Skeletal muscle satellite cell (primary cell): ENCODE measurements around the gene SORCS2.

Experiments
- H3K27me3 ChIP-seq: 2 replicates; pipeline ENCODE4 v1.7.0; 2013; ENCODE audit warnings: low read length; ENCODE audit not compliant: control insufficient read depth, insufficient read depth
- H3K36me3 ChIP-seq: 2 replicates; pipeline ENCODE4 v1.7.0; 2013; ENCODE audit warnings: mild to moderate bottlenecking, control low read depth, low read length; ENCODE audit not compliant: insufficient read depth
- H3K4me1 ChIP-seq: 2 replicates; pipeline ENCODE4 v1.7.0; 2013; ENCODE audit warnings: low read length; ENCODE audit not compliant: control insufficient read depth, insufficient read depth
- H3K4me2 ChIP-seq: 2 replicates; pipeline ENCODE4 v1.7.0; 2013; ENCODE audit warnings: mild to moderate bottlenecking, low read length
- H3K4me3 ChIP-seq: 2 replicates; pipeline ENCODE4 v1.7.0; 2013; ENCODE audit warnings: low read length
- H3K9ac ChIP-seq: 2 replicates; pipeline ENCODE4 v1.7.0; 2013; ENCODE audit warnings: mild to moderate bottlenecking, low read depth, low read length, moderate library complexity
- H3K9me3 ChIP-seq: replicated peaks from 2 replicates; pipeline ENCODE4 v1.7.0; 2013; ENCODE audit warnings: mild to moderate bottlenecking, control low read depth, low read length

SORCS2 gene

GRCh38 chr4:7546152-7546808 is 353.9 kb downstream of the SORCS2 start:
- H3K27me3 ChIP-seq = no peaks in the 10 kb centered on the region
- H3K9ac ChIP-seq = no peak overlapping the region
- no peaks in the 10 kb centered on the region for H3K9me3 ChIP-seq
- no peaks in the 10 kb centered on the region for H3K36me3 ChIP-seq
- H3K4me3 ChIP-seq = no peak overlapping the region
- H3K4me1 ChIP-seq = no peaks in the 10 kb centered on the region
- no peak overlapping the region for H3K4me2 ChIP-seq

- Histone ChIP-seq H3K36me3 (no peaks in the 10 kb centered on the region), H3K4me2 (no peak overlapping the region), H3K9ac (no peak overlapping the region), H3K9me3 (no peaks in the 10 kb centered on the region), H3K4me3 (no peak overlapping the region), H3K4me1 (no peaks in the 10 kb centered on the region), H3K27me3 (no peaks in the 10 kb centered on the region)
These were observed 354.6 kb downstream of the SORCS2 start for GRCh38 chr4:7546809-7547367.

GRCh38 chr4:7547368-7548040 is 355.2 kb downstream of the SORCS2 start:
- H3K36me3 ChIP-seq = no peaks in the 10 kb centered on the region
- H3K9me3 ChIP-seq = peaks cover 2% of the 10 kb centered on the region
- H3K4me1 ChIP-seq = no peaks in the 10 kb centered on the region
- H3K9ac ChIP-seq = no peak overlapping the region
- H3K4me3 ChIP-seq = no peak overlapping the region
- no peaks in the 10 kb centered on the region for H3K27me3 ChIP-seq
- no peak overlapping the region for H3K4me2 ChIP-seq

GRCh38 chr4:7549866-7550265 is 357.5 kb downstream of the SORCS2 start:
- Histone ChIP-seq H3K9me3 (peaks cover 17% of the 10 kb centered on the region), H3K4me2 (no peak overlapping the region), H3K36me3 (no peaks in the 10 kb centered on the region), H3K27me3 (no peaks in the 10 kb centered on the region), H3K9ac (no peak overlapping the region), H3K4me3 (no peak overlapping the region), H3K4me1 (no peaks in the 10 kb centered on the region)

DNA sequence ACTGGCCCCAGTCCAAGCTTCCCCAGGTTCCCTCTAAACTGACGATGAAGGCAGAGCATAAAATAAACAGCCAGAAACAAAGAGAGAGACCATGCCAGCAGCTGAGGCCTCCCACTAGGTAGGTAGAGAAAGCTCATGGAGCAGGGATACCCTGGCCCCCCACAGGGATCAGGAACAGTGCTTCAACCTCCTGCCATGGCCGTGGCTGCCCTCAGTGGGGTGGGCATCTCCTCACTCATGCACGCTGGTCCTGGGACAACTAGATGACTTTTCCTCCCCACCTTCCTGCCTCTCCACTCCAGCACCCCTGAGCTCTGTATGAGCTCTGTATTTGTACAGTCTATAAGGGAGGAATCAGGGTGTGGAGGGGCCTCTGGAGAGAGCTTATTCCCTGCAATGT is 360.1 kb downstream of the SORCS2 start:
- peaks cover 17% of the 10 kb centered on the region for H3K9me3 ChIP-seq
- no peaks in the 10 kb centered on the region for H3K27me3 ChIP-seq

DNA sequence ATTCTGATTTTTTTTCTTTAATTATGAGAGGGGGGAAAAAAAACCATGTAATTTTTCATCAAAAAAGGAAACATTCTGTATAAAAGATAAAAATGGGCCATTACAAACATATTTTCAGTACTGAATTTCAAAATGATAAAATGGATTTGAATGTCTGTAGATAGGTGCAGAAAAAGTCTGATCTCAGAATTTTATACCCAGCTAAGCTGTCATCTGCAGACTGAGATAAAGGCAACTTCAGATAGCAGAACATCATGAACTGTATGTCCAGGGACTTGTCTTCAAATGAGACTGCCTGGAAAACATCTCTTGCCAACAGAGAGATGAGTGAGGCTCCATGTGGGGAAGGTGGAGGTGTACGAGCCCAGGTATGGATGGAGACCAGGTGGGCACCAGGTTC is 360.9 kb downstream of the SORCS2 start:
- no peak overlapping the region for H3K4me3 ChIP-seq
- no peak overlapping the region for H3K4me2 ChIP-seq
- no peaks in the 10 kb centered on the region for H3K4me1 ChIP-seq
- peaks cover 18% of the 10 kb centered on the region for H3K9me3 ChIP-seq
- H3K9ac ChIP-seq = no peak overlapping the region
- H3K36me3 ChIP-seq = no peaks in the 10 kb centered on the region
- no peaks in the 10 kb centered on the region for H3K27me3 ChIP-seq

More for the DNA sequence above, 360.1 kb downstream of the SORCS2 start:
- no peaks in the 10 kb centered on the region for H3K36me3 ChIP-seq
- H3K4me1 ChIP-seq = no peaks in the 10 kb centered on the region
- H3K9ac ChIP-seq = no peak overlapping the region
- no peak overlapping the region for H3K4me2 ChIP-seq
- no peak overlapping the region for H3K4me3 ChIP-seq

- Histone ChIP-seq H3K4me2 (no peak overlapping the region), H3K4me1 (no peaks in the 10 kb centered on the region), H3K9me3 (peaks cover 20% of the 10 kb centered on the region), H3K9ac (no peak overlapping the region), H3K36me3 (no peaks in the 10 kb centered on the region), H3K27me3 (no peaks in the 10 kb centered on the region), H3K4me3 (no peak overlapping the region)
These were observed 362.6 kb downstream of the SORCS2 start for GRCh38 chr4:7554905-7555304.

- H3K9ac ChIP-seq = no peak overlapping the region
- H3K27me3 ChIP-seq = no peaks in the 10 kb centered on the region
- no peaks in the 10 kb centered on the region for H3K36me3 ChIP-seq
- H3K4me3 ChIP-seq = no peak overlapping the region
- H3K9me3 ChIP-seq = peaks cover 23% of the 10 kb centered on the region
- H3K4me2 ChIP-seq = no peak overlapping the region
- H3K4me1 ChIP-seq = no peaks in the 10 kb centered on the region
These were observed 364.2 kb downstream of the SORCS2 start for GRCh38 chr4:7556558-7556957.

DNA sequence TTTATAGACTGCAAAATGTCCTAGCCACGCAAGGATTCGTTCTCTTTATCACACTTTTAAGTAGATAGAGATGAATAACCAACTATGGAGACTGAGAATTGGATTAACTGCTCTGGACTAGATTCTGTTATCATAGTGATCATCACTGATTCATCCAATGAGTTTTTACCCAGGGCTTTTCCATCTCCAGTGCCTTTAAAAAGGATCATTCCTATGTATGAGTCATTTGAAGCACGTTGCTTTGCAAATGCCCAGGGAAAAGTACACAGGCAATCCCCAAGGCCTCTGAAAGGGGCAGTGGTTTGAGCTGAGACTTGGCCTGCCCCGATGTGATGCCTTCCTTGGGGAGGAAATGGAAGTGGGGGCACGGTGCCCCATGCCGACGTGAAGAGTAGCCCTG is 365.1 kb downstream of the SORCS2 start:
- no peaks in the 10 kb centered on the region for H3K36me3 ChIP-seq
- peaks cover 21% of the 10 kb centered on the region for H3K9me3 ChIP-seq
- no peak overlapping the region for H3K4me2 ChIP-seq
- no peak overlapping the region for H3K9ac ChIP-seq
- no peak overlapping the region for H3K4me3 ChIP-seq
- no peaks in the 10 kb centered on the region for H3K4me1 ChIP-seq
- H3K27me3 ChIP-seq = no peaks in the 10 kb centered on the region

GRCh38 chr4:7558436-7558835 is 366.1 kb downstream of the SORCS2 start:
- Histone ChIP-seq H3K36me3 (no peaks in the 10 kb centered on the region), H3K9ac (no peak overlapping the region), H3K4me3 (no peak overlapping the region), H3K4me1 (no peaks in the 10 kb centered on the region), H3K27me3 (no peaks in the 10 kb centered on the region), H3K4me2 (no peak overlapping the region), H3K9me3 (peaks cover 14% of the 10 kb centered on the region)

DNA sequence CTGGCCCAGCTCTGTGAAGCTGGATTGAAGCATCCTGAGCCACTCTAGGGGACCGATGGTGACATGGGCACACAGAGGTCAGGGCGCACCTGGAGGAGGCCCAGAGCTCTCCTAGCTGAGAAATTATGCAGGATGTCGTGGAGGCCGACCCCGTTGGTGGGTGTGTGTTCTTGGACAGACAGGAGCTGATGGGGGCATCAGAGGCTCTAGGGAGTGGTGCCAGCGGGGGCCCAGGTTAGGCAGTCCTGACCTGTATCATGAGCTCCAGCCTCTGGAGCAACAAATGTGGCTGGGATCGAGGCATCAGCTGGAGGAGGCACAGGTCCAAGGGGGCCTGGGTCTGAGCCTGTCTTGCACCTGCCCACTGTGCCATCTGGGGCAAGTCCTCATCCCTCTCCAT is 367.0 kb downstream of the SORCS2 start:
- peaks cover 10% of the 10 kb centered on the region for H3K9me3 ChIP-seq
- H3K27me3 ChIP-seq = no peaks in the 10 kb centered on the region
- no peaks in the 10 kb centered on the region for H3K4me1 ChIP-seq

More for the DNA sequence above, 367.0 kb downstream of the SORCS2 start:
- Histone ChIP-seq H3K4me2 (no peak overlapping the region), H3K36me3 (no peaks in the 10 kb centered on the region), H3K4me3 (no peak overlapping the region), H3K9ac (no peak overlapping the region)
